Activated CD4-positive, alpha-beta T cell treated with anti-CD3 and anti-CD28 coated beads, Interleukin-2, amount 10 ng/mL, durations not matched to agents 24 days and 14 days (primary cell): ENCODE measurements around the gene TANGO6. TPM values are rescaled to one million over a fixed set of nuclear protein-coding genes. Genes with fewer than 3 reads are reported as not detected.

ENCODE experiments used
- DNase-seq: peaks from one replicate; pipeline ENCODE4 v3.0.0; 2022
- H3K27ac Mint-ChIP-seq: one replicate; pipeline ENCODE4 v1.8.0; 2022; ENCODE audit warnings: mild to moderate bottlenecking, mixed read lengths
- H3K27me3 Mint-ChIP-seq: one replicate; pipeline ENCODE4 v1.8.0; 2022; ENCODE audit warnings: mixed read lengths
- H3K36me3 Mint-ChIP-seq: one replicate; pipeline ENCODE4 v1.8.0; 2022; ENCODE audit warnings: low read depth, mild to moderate bottlenecking, mixed read lengths
- H3K4me1 Mint-ChIP-seq: one replicate; pipeline ENCODE4 v1.8.0; 2021; ENCODE audit warnings: mixed read lengths
- H3K4me3 Mint-ChIP-seq: one replicate; pipeline ENCODE4 v1.8.0; 2022; ENCODE audit warnings: mild to moderate bottlenecking, moderate library complexity, mixed read lengths
- H3K9me3 Mint-ChIP-seq: one replicate; pipeline ENCODE4 v1.8.0; 2021; ENCODE audit warnings: mixed read lengths
- intact Hi-C: fragments of 100-400 bp; cut with micrococcal nuclease; formaldehyde crosslinking; loops from one replicate; pipeline ENCODE4 v1.15.1; 2023
- total RNA-seq: library from RNA; stranded (reverse); gene quantifications from 2 replicates; pipeline ENCODE4 v1.2.3, GENCODE V29; 2022

TANGO6 gene
- total RNA-seq, 1 donor from 2014 or later = 35.6 TPM

DNA sequence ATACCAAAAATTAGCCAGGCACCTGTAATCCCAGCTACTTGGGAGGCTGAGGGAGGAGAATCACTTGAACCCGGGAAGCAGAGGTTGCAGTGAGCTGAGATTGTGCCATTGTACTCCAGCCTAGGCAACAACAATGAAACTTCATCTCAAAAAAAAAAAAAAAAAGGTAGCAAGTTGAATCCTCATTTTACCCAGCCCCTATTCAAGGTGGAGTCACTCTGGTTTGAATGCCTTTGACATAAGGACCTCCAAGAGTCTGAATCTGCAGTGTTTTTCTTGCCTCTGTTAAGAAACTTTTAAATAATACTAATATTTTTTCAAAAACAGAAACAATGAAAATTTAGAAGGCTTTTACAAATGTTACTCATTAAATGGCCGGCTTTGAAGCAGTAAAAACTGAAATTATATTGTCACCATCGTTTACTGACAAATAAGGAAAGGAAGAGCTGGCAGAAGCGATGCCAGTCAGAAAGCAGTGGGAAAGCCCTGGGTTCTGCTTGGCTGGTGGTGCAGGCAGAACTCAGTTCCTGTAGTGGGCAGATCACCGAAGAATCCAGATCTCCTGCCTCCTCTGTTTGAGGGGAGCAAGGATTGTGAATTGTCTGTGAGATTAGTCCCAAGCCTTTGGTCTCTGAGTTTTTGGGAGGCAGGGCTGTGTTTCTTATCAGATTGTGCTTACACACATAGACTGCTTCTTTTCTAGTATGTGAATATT lies 162.5 kb downstream of the TANGO6 start:
- Mint-ChIP-seq H3K4me3 (no peak overlapping the region), H3K9me3 (peaks cover 7% of the 10 kb centered on the region), H3K27ac (no peak overlapping the region), H3K36me3 (peaks cover 14% of the 10 kb centered on the region), H3K4me1 (no peaks in the 10 kb centered on the region), H3K27me3 (no peaks in the 10 kb centered on the region)
- intact Hi-C loops = no loop called here
- DNase-seq = no peak

DNA sequence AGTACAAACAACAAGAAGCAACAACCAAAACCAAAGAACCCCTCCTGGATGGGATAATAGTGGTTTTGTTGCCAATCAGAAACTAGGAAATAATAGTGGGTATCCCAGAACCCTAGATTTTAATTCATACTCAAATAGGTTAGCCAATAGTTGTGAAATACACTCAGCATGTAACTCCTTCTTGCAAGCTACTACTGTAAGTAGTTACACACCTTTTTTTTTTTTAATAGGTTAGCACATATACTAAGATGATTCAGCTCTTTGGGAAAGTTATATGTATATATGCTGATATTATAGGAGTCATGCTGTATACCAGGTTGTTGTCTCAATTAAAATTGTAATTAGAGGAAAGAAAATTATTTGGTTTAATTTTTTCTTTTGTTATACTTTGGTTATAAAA lies 169.6 kb downstream of the TANGO6 start:
- no peak overlapping the region for H3K27ac Mint-ChIP-seq
- H3K9me3 Mint-ChIP-seq = no peaks in the 10 kb centered on the region
- H3K27me3 Mint-ChIP-seq = no peaks in the 10 kb centered on the region
- peaks cover 6% of the 10 kb centered on the region for H3K4me1 Mint-ChIP-seq
- intact Hi-C loops = no loop called here
- no peak overlapping the region for H3K4me3 Mint-ChIP-seq
- peaks cover 5% of the 10 kb centered on the region for H3K36me3 Mint-ChIP-seq
- DNase-seq = no peak

DNA sequence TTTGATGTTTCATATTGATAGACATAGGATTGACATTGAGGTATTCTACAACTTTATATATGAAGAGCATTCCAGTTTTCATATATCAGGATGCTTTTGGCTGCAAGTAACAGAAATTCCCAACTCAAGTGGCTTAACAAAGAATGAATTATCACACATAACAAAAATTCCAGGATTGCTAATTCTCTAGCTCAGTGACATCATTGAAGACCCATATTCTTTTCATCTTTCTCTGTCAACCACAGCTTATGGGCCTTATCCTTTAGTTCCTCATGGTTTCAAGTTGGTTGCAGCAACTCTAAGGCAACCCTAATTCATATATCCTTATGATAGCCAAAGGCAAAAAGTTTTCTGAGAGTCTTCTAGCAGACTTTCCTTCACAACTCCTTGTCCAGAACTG lies 170.7 kb downstream of the TANGO6 start:
- intact Hi-C loops = no loop called here
- peaks cover 6% of the 10 kb centered on the region for H3K4me1 Mint-ChIP-seq
- H3K27ac Mint-ChIP-seq = no peak overlapping the region
- peaks cover 5% of the 10 kb centered on the region for H3K36me3 Mint-ChIP-seq
- DNase-seq = no peak
- no peaks in the 10 kb centered on the region for H3K27me3 Mint-ChIP-seq
- no peak overlapping the region for H3K4me3 Mint-ChIP-seq
- no peaks in the 10 kb centered on the region for H3K9me3 Mint-ChIP-seq

- intact Hi-C loops = no loop called here
- Mint-ChIP-seq H3K4me3 (no peak overlapping the region), H3K4me1 (peaks cover 6% of the 10 kb centered on the region), H3K27ac (no peak overlapping the region), H3K36me3 (peaks cover 5% of the 10 kb centered on the region), H3K27me3 (no peaks in the 10 kb centered on the region), H3K9me3 (no peaks in the 10 kb centered on the region)
- no peak for DNase-seq
Observed at GRCh38 chr16:69014811-69015210, 171.5 kb downstream of the TANGO6 start.

DNA sequence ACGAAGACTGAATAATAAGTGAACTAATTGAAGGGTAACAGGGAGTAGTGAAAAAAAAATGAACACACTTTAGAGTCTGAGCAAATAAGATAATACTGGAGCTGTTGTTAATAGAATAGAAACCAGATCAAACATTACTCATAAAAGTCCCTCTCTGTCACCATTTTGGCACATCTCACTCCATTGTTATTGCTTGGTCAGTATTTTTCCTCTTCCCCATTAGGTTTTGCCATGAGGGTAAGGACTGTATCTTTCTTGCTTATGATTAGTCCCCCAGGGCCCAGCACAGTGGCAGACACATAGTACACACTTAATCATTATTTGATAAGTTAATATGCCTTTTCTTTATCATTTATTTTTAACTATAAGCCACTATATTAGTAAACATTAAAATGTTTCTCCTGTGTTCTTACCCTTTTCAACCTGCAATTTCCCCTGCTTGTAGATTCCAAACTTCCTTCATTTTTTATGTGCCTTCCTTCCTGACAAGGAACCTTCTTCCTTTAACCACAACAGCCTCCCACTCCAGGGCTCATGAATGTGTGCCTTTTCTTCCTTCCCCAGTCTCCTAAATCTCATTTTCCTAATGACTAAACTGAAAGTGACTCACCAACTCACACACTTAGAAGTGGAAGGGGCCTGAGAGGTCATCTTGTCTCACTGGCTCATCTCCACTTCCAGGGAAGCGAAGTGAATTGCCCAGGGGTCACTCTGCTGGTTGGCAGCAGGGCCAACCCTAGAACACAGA lies 173.9 kb downstream of the TANGO6 start:
- intact Hi-C loops = no loop called here
- Mint-ChIP-seq H3K27ac (no peak overlapping the region), H3K36me3 (peaks cover 3% of the 10 kb centered on the region), H3K27me3 (no peaks in the 10 kb centered on the region), H3K9me3 (no peaks in the 10 kb centered on the region), H3K4me3 (no peak overlapping the region), H3K4me1 (peaks cover 6% of the 10 kb centered on the region)
- DNase-seq = no peak

GRCh38 chr16:69019811-69020210 lies 176.5 kb downstream of the TANGO6 start:
- Mint-ChIP-seq H3K9me3 (no peaks in the 10 kb centered on the region), H3K36me3 (peaks cover 5% of the 10 kb centered on the region), H3K27ac (no peak overlapping the region), H3K4me3 (no peak overlapping the region), H3K4me1 (peaks cover 6% of the 10 kb centered on the region), H3K27me3 (no peaks in the 10 kb centered on the region)
- DNase-seq = no peak
- intact Hi-C loops = no loop called here

DNA sequence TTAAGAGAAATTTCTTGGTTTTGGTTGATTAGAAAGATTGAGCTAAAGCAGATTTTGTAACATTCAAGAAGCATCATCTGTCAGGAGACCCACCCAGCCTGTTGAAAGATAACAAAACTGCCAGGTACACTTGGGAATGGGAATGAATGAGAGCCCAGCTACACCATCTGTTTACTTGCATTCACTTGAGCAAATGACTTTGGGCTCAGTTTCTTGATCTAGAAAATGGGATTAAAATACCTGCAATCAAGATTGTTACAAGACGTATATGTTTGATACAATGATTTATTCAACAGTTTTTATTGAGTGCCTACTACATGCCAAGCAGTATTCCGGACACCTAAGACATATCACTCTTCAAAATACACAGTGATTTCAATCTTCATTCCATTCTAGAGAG lies 185.8 kb downstream of the TANGO6 start:
- H3K27ac Mint-ChIP-seq = no peak overlapping the region
- H3K36me3 Mint-ChIP-seq = peaks cover 9% of the 10 kb centered on the region
- DNase-seq = no peak
- intact Hi-C loops = no loop called here
- no peaks in the 10 kb centered on the region for H3K4me1 Mint-ChIP-seq
- H3K4me3 Mint-ChIP-seq = no peak overlapping the region
- peaks cover 4% of the 10 kb centered on the region for H3K9me3 Mint-ChIP-seq
- H3K27me3 Mint-ChIP-seq = no peaks in the 10 kb centered on the region

DNA sequence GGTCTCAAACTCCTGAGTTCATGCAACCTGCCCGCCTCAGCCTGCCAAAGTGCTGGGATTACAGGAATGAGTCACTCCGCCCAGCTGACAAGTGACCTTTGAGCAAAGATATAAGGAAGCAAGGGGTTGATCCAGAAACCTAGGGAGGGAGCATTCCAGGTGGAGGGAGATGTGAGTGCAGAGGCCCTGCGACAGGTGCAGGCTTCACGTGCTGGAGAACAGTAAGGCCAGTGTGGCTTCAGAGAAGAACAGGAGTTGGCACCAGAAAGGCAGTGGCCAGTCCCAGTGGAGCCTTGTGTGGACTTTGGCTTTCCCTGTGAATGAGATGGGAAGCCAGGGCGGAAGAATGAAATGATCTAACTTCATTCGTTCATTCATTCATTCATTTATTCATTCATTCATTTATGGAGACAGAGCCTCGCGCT lies 188.6 kb downstream of the TANGO6 start:
- no peak overlapping the region for H3K27ac Mint-ChIP-seq
- peaks cover 4% of the 10 kb centered on the region for H3K36me3 Mint-ChIP-seq
- H3K4me1 Mint-ChIP-seq = no peaks in the 10 kb centered on the region
- no peak overlapping the region for H3K4me3 Mint-ChIP-seq
- H3K27me3 Mint-ChIP-seq = no peaks in the 10 kb centered on the region
- no peak for DNase-seq
- H3K9me3 Mint-ChIP-seq = peaks cover 4% of the 10 kb centered on the region
- intact Hi-C loops = no loop called here

- no peak for DNase-seq
- intact Hi-C loops = no loop called here
- H3K27ac Mint-ChIP-seq = no peak overlapping the region
Observed at GRCh38 chr16:69033151-69033949, 190.0 kb downstream of the TANGO6 start.

GRCh38 chr16:69035375-69035774 lies 192.0 kb downstream of the TANGO6 start:
- Mint-ChIP-seq H3K9me3 (peaks cover 4% of the 10 kb centered on the region), H3K4me1 (no peaks in the 10 kb centered on the region), H3K27ac (no peak overlapping the region), H3K36me3 (peaks cover 9% of the 10 kb centered on the region), H3K27me3 (no peaks in the 10 kb centered on the region), H3K4me3 (no peak overlapping the region)
- DNase-seq = no peak
- intact Hi-C loops = no loop called here

More at GRCh38 chr16:69033151-69033949, 190.0 kb downstream of the TANGO6 start:
- peaks cover 4% of the 10 kb centered on the region for H3K36me3 Mint-ChIP-seq
- H3K9me3 Mint-ChIP-seq = peaks cover 4% of the 10 kb centered on the region
- no peaks in the 10 kb centered on the region for H3K4me1 Mint-ChIP-seq
- no peaks in the 10 kb centered on the region for H3K27me3 Mint-ChIP-seq
- no peak overlapping the region for H3K4me3 Mint-ChIP-seq

DNA sequence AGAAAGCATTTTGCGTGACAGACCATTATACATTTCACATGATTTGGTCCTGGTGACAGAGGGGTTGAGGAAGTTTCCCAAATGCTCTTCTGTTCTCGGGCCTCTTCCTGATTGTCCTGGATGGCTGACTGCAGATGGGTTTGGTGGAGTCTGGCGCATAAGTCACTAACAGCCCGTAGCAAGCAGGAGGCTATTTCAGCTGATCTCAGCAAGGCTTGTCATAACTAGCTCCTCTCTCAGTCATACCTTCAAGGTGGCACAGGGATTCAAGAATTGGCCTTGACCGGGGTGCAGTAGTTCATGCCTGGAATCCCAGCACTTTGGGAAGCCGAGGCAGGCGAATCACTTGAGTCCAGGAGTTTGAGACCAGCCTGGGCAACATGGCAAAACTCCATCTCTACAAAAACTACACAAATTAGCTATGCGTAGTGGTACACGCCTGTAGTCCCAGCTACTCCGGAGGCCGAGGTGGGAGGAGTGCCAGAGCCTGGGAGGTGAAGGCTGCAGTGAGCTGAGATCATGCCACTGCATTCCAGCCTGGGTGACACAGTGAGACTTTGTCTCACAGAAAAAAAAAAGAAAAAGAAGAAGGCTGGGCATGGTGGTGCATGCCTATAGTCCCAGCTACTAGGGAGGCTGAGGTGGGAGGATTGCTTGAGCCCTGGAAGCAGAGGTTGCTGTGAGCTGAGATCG lies 193.2 kb downstream of the TANGO6 start:
- Mint-ChIP-seq H3K27ac (no peak overlapping the region), H3K36me3 (peaks cover 17% of the 10 kb centered on the region), H3K4me1 (no peaks in the 10 kb centered on the region), H3K27me3 (no peaks in the 10 kb centered on the region), H3K4me3 (no peak overlapping the region), H3K9me3 (peaks cover under 1% of the 10 kb centered on the region)
- intact Hi-C loops = no loop called here
- no peak for DNase-seq

DNA sequence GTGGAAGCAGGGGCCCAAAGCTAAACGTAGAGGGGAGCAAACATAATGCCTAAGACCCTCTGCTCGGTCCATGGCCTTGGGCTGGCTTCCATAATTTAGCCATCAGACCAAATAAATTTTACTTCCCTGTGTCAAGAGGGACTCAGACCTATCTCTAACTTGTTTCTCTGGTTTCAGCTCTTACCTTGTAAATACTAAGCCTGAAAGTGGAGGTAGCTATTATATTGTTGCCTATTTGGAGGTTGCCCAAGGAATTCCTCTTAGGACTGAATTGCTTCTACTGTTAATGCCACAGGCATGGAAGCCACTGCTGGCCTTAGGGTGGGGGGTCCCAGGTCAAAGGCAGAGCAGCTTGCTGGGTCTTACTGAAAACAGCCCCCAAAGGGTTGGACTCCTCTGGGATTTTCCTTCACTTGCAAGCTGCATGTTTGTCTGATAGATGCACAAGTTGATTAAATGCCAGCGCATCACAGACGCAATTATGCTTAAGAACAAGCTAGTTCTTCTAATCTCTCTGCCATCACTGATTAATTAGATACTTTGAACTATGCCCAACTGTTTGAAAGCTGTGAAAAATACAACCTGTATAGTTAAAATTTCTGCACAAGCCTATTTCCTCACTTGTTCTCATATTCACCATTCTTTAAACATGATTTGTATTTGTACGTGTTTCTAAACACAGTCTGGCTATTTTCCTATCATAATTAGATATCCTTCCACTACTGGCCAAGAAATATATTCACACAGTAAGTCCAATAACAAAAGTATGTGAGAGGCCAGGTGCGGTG lies 194.2 kb downstream of the TANGO6 start:
- Mint-ChIP-seq H3K27ac (no peak overlapping the region), H3K4me3 (no peak overlapping the region), H3K36me3 (peaks cover 23% of the 10 kb centered on the region), H3K9me3 (peaks cover 6% of the 10 kb centered on the region), H3K27me3 (no peaks in the 10 kb centered on the region), H3K4me1 (no peaks in the 10 kb centered on the region)
- DNase-seq = no peak
- intact Hi-C loops = no loop called here

DNA sequence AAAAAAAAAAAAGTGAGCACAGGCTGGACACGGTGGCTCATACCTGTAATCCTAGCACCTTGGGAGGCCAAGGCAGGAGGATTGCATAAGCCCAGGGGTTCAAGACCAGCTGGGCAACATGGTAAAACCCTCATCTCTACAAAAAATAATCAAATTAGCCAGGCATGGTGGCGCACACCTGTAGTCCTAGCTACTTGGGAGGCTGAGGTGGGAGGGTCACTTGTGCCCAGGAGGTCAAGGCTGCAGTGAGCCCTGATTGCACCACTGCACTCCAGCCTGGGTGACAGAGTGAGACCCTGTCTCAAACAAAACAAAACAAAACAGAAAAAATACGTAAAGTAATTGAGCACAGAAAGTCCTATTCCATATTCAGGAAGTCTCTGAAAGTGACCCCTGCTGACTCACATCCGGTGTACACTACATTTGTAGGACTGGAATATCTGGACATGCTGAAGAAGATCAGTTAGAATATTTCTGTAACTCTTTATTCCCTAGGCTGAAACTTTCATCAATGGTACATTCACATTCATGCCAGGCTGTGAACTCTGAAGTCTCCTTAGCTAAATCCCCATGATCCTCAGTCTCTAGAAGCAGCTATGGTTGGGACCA lies 196.1 kb downstream of the TANGO6 start:
- no peak overlapping the region for H3K27ac Mint-ChIP-seq
- H3K9me3 Mint-ChIP-seq = peaks cover 6% of the 10 kb centered on the region
- no peak overlapping the region for H3K4me3 Mint-ChIP-seq
- no peak for DNase-seq
- H3K27me3 Mint-ChIP-seq = no peaks in the 10 kb centered on the region
- intact Hi-C loops = no loop called here
- no peaks in the 10 kb centered on the region for H3K4me1 Mint-ChIP-seq
- peaks cover 25% of the 10 kb centered on the region for H3K36me3 Mint-ChIP-seq
